Measurements from ENCODE around the gene CNR2.
"Not testable (repeated sequence)": the region's sequence is repeated elsewhere in the genome, so short reads cannot be mapped to it uniquely, and the experiment has no call there.

DNA sequence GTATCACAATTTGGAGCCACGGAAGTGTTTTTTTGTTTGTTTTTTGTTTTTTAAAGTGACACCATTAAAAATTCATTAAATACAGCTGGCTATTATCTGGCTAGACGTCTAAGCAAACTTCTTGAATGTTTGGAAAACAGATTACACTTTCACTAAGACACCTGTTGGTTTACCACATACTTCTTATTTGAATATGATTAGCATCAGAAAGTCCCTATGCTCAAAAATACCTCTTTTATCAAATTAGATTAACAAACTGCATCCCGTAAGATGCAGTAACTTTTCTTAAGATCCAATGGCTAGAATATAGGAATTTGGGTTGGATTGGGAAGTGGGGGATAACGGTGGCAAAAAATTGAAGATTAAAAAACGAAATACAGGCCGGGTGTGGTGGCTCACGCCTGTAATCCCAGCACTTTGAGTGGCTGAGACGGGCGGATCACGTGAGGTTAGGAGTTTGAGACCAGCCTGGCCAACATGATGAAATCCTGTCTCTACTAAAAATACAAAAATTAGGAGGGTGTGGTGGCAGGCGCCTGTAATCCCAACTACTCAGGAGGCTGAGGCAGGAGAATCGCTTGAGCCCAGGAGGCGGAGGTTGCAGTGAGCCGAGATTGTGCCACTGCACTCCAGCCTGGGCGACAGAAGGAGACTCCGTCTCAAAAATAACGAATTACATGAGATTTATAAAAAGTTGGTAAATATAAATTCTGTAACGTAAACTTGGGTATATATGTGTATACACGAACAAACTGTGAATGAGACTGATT lies 45.1 kb upstream of the CNR2 start:
- not testable (repeated sequence) for TF ChIP-seq PATZ1 (CRISPR knock-in tag; IDR thresholded peaks at IDR 0.05; ENCODE audit: borderline replicate concordance); TCF4 (CRISPR knock-in tag; IDR thresholded peaks at IDR 0.05; ENCODE audit: borderline replicate concordance); RARB (CRISPR knock-in tag; IDR thresholded peaks at IDR 0.05); ZNF8 (CRISPR knock-in tag; IDR thresholded peaks at IDR 0.05)
- TF ChIP-seq, protein P1, sequence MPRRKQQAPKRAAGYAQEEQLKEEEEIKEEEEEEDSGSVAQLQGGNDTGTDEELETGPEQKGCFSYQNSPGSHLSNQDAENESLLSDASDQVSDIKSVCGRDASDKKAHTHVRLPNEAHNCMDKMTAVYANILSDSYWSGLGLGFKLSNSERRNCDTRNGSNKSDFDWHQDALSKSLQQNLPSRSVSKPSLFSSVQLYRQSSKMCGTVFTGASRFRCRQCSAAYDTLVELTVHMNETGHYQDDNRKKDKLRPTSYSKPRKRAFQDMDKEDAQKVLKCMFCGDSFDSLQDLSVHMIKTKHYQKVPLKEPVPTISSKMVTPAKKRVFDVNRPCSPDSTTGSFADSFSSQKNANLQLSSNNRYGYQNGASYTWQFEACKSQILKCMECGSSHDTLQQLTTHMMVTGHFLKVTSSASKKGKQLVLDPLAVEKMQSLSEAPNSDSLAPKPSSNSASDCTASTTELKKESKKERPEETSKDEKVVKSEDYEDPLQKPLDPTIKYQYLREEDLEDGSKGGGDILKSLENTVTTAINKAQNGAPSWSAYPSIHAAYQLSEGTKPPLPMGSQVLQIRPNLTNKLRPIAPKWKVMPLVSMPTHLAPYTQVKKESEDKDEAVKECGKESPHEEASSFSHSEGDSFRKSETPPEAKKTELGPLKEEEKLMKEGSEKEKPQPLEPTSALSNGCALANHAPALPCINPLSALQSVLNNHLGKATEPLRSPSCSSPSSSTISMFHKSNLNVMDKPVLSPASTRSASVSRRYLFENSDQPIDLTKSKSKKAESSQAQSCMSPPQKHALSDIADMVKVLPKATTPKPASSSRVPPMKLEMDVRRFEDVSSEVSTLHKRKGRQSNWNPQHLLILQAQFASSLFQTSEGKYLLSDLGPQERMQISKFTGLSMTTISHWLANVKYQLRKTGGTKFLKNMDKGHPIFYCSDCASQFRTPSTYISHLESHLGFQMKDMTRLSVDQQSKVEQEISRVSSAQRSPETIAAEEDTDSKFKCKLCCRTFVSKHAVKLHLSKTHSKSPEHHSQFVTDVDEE (CRISPR knock-in tag; IDR thresholded peaks at IDR 0.05): not testable (repeated sequence)

All from SK-N-SH treated with all-trans-retinoic acid at 6 μM for 48 hours (cell line).